Endometrial microvascular endothelial cells (primary cell): ENCODE data around the gene TRIM8. TPM values are rescaled to one million over a fixed set of nuclear protein-coding genes. Genes with fewer than 3 reads are reported as not detected.

Experiments used
- total RNA-seq: library from RNA; depleted of rRNA; stranded (reverse); fragments of >200 nt; gene quantifications from one replicate; pipeline ENCODE4 v1.2.3, GENCODE V29; 2015; ENCODE audit errors: inconsistent ontology term

TRIM8 gene
- total RNA-seq, 1 donor from 2014 or later = 161 TPM

Other genes with a start within 250 kb of the TRIM8 start
- gene NFKB2, start 248.8 kb upstream of the TRIM8 start, total RNA-seq = 33.1 TPM
- not detected for gene PSD, start 225.7 kb upstream of the TRIM8 start, total RNA-seq
- gene FBXL15, start 223.6 kb upstream of the TRIM8 start, total RNA-seq = 6.8 TPM
- 82.7 TPM for gene CUEDC2, start 211.9 kb upstream of the TRIM8 start, total RNA-seq
- not detected for gene C10orf95, start 192.9 kb upstream of the TRIM8 start, total RNA-seq
- gene ACTR1A, start 141.8 kb upstream of the TRIM8 start, total RNA-seq = 209 TPM
- gene SUFU, start 140.5 kb upstream of the TRIM8 start, total RNA-seq = 7.6 TPM
- 3.5 TPM for gene ARL3, start 69.9 kb downstream of the TRIM8 start, total RNA-seq
- 10.5 TPM for gene SFXN2, start 70.2 kb downstream of the TRIM8 start, total RNA-seq
- 35.9 TPM for gene WBP1L, start 99.5 kb downstream of the TRIM8 start, total RNA-seq
- not detected for gene CYP17A1, start 192.9 kb downstream of the TRIM8 start, total RNA-seq
- gene BORCS7, start 209.8 kb downstream of the TRIM8 start, total RNA-seq = 20.3 TPM
- 0.65 TPM for gene AS3MT, start 225.0 kb downstream of the TRIM8 start, total RNA-seq